Measurements from ENCODE around the gene DNAH3. TPM values are rescaled to one million over a fixed set of nuclear protein-coding genes. Genes with fewer than 3 reads are reported as not detected.

Gene DNAH3
- total and polyA plus RNA-seq, 2 of the 8 experiments (the other 6 are each of a cell fraction or from before 2014, with no cell fraction given): 0.57 to 0.71 TPM

DNA sequence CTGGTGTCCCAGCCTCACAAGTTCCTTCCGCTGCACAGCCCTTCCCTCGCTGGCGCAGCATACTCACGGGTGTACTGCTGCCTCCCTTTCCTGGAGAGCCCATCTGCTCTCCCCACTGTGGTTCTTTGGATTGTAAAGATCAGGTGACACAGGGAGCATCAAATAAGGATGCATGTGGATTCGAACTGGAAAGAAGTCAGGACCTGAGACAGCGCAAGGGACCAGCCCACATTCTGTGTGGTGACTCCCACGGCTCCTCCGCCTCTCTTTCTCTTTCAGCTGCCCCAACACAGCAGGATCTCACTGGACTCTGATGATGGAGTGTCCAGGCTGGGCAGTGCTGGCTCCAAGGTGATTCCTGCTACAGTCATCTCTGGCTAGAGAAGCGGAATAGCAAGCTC, 15.9 kb upstream of the DNAH3 start (continued):
- TF ChIP-seq PHF8 (conservative IDR thresholded peaks at IDR 0.05; ENCODE audit: low read depth, low read length) (no peak), BRCA1 (IDR thresholded peaks at IDR 0.05; ENCODE audit: low read depth, low read length) (no peak), SP1 (IDR thresholded peaks at IDR 0.05; ENCODE audit: low read depth, low read length) (no peak), GABPA (IDR thresholded peaks at IDR 0.05; ENCODE audit: borderline replicate concordance, insufficient read depth, low read length) (no peak), SIN3A (conservative IDR thresholded peaks at IDR 0.05 in 1 of 2, IDR thresholded peaks at IDR 0.05 in 1 of 2; ENCODE audit: low read depth in 1 of 2, low read length in 2 of 2) (no peak), SIRT6 (IDR thresholded peaks at IDR 0.05; ENCODE audit: low read length) (no peak), KDM1A (IDR thresholded peaks at IDR 0.05; ENCODE audit: borderline replicate concordance, low read length) (no peak), RNF2 (IDR thresholded peaks at IDR 0.05; ENCODE audit: borderline replicate concordance, low read depth, low read length, missing control alignments, poor library complexity, severe bottlenecking) (no peak), EP300 (IDR thresholded peaks at IDR 0.05; ENCODE audit: borderline replicate concordance in 1 of 2, low read depth in 2 of 2, low read length in 2 of 2) (no peak), RBBP5 (IDR thresholded peaks at IDR 0.05; ENCODE audit: borderline replicate concordance, low read depth, low read length) (no peak), YY1 (IDR thresholded peaks at IDR 0.05; ENCODE audit: low read depth, low read length) (no peak)
- TF ChIP-seq, protein P1, sequence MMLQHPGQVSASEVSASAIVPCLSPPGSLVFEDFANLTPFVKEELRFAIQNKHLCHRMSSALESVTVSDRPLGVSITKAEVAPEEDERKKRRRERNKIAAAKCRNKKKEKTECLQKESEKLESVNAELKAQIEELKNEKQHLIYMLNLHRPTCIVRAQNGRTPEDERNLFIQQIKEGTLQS (IDR thresholded peaks at IDR 0.05; ENCODE audit: insufficient read depth, low read depth, low read length): no peak

Measured in H1 (cell line).